ENCODE measurements around the gene CELF5.

The CELF5 gene

GRCh38 chr19:3179739-3180293 is 44.6 kb upstream of the CELF5 start:
- TF ChIP-seq ZFX (IDR thresholded peaks at IDR 0.05; ENCODE audit: borderline replicate concordance): no peak
- no peak for TF ChIP-seq CTCF (IDR thresholded peaks at IDR 0.05)
- H3K27ac ChIP-seq: no peak overlapping the region

GRCh38 chr19:3183721-3184641 is 40.5 kb upstream of the CELF5 start:
- TF ChIP-seq CTCF (IDR thresholded peaks at IDR 0.05) (no peak), ZFX (IDR thresholded peaks at IDR 0.05; ENCODE audit: borderline replicate concordance) (no peak)
- no peak overlapping the region for H3K27ac ChIP-seq

GRCh38 chr19:3184847-3185460 is 39.5 kb upstream of the CELF5 start:
- no peak for TF ChIP-seq ZFX (IDR thresholded peaks at IDR 0.05; ENCODE audit: borderline replicate concordance)
- no peak for TF ChIP-seq CTCF (IDR thresholded peaks at IDR 0.05)

GRCh38 chr19:3185461-3186159 is 38.9 kb upstream of the CELF5 start, which contains the start of gene NCLN:
Gene NCLN (plus strand): TSS chr19:3185930. CDS start chr19:3186031, 101 bp downstream.
- peak within 1 kb of the TSS; percentile 80 for H3K27ac ChIP-seq

More at GRCh38 chr19:3184847-3185460, 39.5 kb upstream of the CELF5 start:
- H3K27ac ChIP-seq: peak overlapping the region; percentile 80

GRCh38 chr19:3186160-3186688 is 38.2 kb upstream of the CELF5 start:
- H3K27ac ChIP-seq: peak overlapping the region; percentile 80
- TF ChIP-seq ZFX (IDR thresholded peaks at IDR 0.05; ENCODE audit: borderline replicate concordance) (no peak), CTCF (IDR thresholded peaks at IDR 0.05) (no peak)

More at GRCh38 chr19:3185461-3186159, 38.9 kb upstream of the CELF5 start, which contains the start of gene NCLN:
- TF ChIP-seq ZFX (IDR thresholded peaks at IDR 0.05; ENCODE audit: borderline replicate concordance): no peak
- TF ChIP-seq CTCF (IDR thresholded peaks at IDR 0.05): no peak

- no peak overlapping the region for H3K27ac ChIP-seq
Measured at GRCh38 chr19:3186891-3187661, 37.4 kb upstream of the CELF5 start.

More at GRCh38 chr19:3186891-3187661, 37.4 kb upstream of the CELF5 start:
- TF ChIP-seq CTCF (IDR thresholded peaks at IDR 0.05): no peak
- TF ChIP-seq ZFX (IDR thresholded peaks at IDR 0.05; ENCODE audit: borderline replicate concordance): no peak

Data from 22Rv1 (cell line).